Panc1 (cell line): ENCODE measurements around the gene ZC3H13.

Experiments
- POLR2AphosphoS5 ChIP-seq: IDR thresholded peaks from 2 replicates; pipeline ENCODE4 v1.6.1; 2012; ENCODE audit warnings: mild to moderate bottlenecking, low read depth, low read length, moderate library complexity
- SIN3A ChIP-seq: IDR thresholded peaks from 2 replicates; pipeline ENCODE4 v1.6.1; 2012; ENCODE audit warnings: low read depth, mild to moderate bottlenecking, low read length, moderate library complexity, borderline replicate concordance; ENCODE audit not compliant: insufficient read depth
- TF ChIP-seq, protein P1 (sequence below): fragments of 450-650 bp; IDR thresholded peaks from 2 replicates; pipeline ENCODE4 v1.5.1; 2017; ENCODE audit warnings: mild to moderate bottlenecking

DNA sequence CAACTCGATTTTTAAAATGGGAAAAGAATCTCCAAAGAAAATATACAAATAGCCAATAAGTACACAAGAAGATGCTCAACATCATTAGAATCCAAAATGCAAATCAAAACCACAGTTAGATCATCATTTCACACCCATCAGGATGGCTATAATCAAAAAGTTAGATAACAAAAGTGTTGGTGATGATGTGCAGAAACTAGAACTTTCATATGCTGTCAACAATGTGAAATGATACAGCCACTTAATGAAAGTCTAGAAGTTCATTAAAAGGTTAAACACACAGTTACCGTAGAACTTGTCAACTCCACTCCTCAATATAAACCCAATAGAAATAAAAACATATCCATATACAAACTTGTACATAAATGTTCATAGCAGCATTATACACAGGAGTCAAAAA, 11.8 kb downstream of the ZC3H13 start:
- TF ChIP-seq, protein P1, sequence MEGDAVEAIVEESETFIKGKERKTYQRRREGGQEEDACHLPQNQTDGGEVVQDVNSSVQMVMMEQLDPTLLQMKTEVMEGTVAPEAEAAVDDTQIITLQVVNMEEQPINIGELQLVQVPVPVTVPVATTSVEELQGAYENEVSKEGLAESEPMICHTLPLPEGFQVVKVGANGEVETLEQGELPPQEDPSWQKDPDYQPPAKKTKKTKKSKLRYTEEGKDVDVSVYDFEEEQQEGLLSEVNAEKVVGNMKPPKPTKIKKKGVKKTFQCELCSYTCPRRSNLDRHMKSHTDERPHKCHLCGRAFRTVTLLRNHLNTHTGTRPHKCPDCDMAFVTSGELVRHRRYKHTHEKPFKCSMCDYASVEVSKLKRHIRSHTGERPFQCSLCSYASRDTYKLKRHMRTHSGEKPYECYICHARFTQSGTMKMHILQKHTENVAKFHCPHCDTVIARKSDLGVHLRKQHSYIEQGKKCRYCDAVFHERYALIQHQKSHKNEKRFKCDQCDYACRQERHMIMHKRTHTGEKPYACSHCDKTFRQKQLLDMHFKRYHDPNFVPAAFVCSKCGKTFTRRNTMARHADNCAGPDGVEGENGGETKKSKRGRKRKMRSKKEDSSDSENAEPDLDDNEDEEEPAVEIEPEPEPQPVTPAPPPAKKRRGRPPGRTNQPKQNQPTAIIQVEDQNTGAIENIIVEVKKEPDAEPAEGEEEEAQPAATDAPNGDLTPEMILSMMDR, result no peak
- TF ChIP-seq SIN3A (no peak), POLR2AphosphoS5 (no peak)
